GM23338 (cell line): ENCODE data around the gene EEPD1.

Experiments
- CREB1 ChIP-seq: fragments of 250-450 bp; sonication (Bioruptor Pico); IDR thresholded peaks from 2 replicates; pipeline ENCODE4 v1.5.0; 2020; ENCODE audit warnings: low read depth, mild to moderate bottlenecking, moderate library complexity
- CTCF ChIP-seq, 2 experiments: fragments of 200-600 bp in 1 of 2; sonication (generic) in 1 of 2; conservative IDR thresholded peaks; 2 replicates each; pipeline versions ENCODE4 v1.5.1 to v1.6.1; 2016 to 2017; ENCODE audit warnings: antibody characterized with exemption in 2 of 2, low read depth in 2 of 2, mild to moderate bottlenecking in 2 of 2, moderate library complexity in 1 of 2
- EZH2 ChIP-seq: fragments of 200-600 bp; sonication (generic); IDR thresholded peaks from one replicate; pipeline ENCODE4 v1.8.0; 2017; ENCODE audit warnings: antibody characterized with exemption, mild to moderate bottlenecking, low read depth; ENCODE audit not compliant: unreplicated experiment
- EZH2phosphoT487 ChIP-seq: fragments of 200-600 bp; sonication (generic); IDR thresholded peaks from one replicate; pipeline ENCODE4 v1.8.1; 2018; ENCODE audit warnings: antibody characterized with exemption; ENCODE audit not compliant: unreplicated experiment
- JUNB ChIP-seq: IDR thresholded peaks from one replicate; pipeline ENCODE4 v1.6.1; 2016; ENCODE audit warnings: antibody characterized with exemption; ENCODE audit not compliant: unreplicated experiment
- POLR2AphosphoS5 ChIP-seq: IDR thresholded peaks from 2 replicates; pipeline ENCODE4 v1.6.1; 2016; ENCODE audit warnings: antibody characterized with exemption, low read depth
- REST ChIP-seq: IDR thresholded peaks from one replicate; pipeline ENCODE4 v1.6.1; 2018; ENCODE audit warnings: antibody characterized with exemption; ENCODE audit not compliant: unreplicated experiment
- STAT1 ChIP-seq: IDR thresholded peaks from one replicate; pipeline ENCODE4 v1.6.1; 2016; ENCODE audit warnings: antibody characterized with exemption; ENCODE audit not compliant: unreplicated experiment

- TF ChIP-seq CTCF (conservative IDR thresholded peaks at IDR 0.05; ENCODE audit: low read depth in 2 of 2), result no peak
- TF ChIP-seq EZH2, result no peak
- no peak for TF ChIP-seq EZH2phosphoT487
- no peak for TF ChIP-seq POLR2AphosphoS5
- no peak for TF ChIP-seq CREB1
- no peak for TF ChIP-seq REST
- no peak for TF ChIP-seq STAT1
- no peak for TF ChIP-seq JUNB
These were observed 75.0 kb downstream of the EEPD1 start for GRCh38 chr7:36228039-36228438.
